ENCODE results near the gene TCTN2. TPM values are rescaled to one million over a fixed set of nuclear protein-coding genes. Genes with fewer than 3 reads are reported as not detected.

The TCTN2 gene
- total RNA-seq, 2 donors from 2014 or later: 3.7 to 4.6 TPM

- DNase-seq (ENCODE audit: low spot score): no peak
- Histone ChIP-seq H3K27ac (no peak overlapping the region), H3K4me3 (no peak overlapping the region), H3K9me3 (no peaks in the 10 kb centered on the region), H3K36me3 (peaks cover 51% of the 10 kb centered on the region), H3K4me1 (no peaks in the 10 kb centered on the region), H3K27me3 (no peaks in the 10 kb centered on the region)
- TF ChIP-seq CTCF (IDR thresholded peaks at IDR 0.05): no peak
Measured at GRCh38 chr12:123750159-123750656, 79.3 kb downstream of the TCTN2 start.

- Histone ChIP-seq H3K4me3 (no peak overlapping the region), H3K27me3 (no peaks in the 10 kb centered on the region), H3K27ac (no peak overlapping the region), H3K9me3 (no peaks in the 10 kb centered on the region), H3K4me1 (no peaks in the 10 kb centered on the region), H3K36me3 (peaks cover 54% of the 10 kb centered on the region)
- TF ChIP-seq CTCF (IDR thresholded peaks at IDR 0.05): no peak
- DNase-seq (ENCODE audit: low spot score): no peak
Measured at GRCh38 chr12:123752046-123752445, 81.1 kb downstream of the TCTN2 start.

GRCh38 chr12:123754041-123754772, 83.3 kb downstream of the TCTN2 start:
- Histone ChIP-seq H3K9me3 (no peaks in the 10 kb centered on the region), H3K4me1 (no peaks in the 10 kb centered on the region), H3K27me3 (no peaks in the 10 kb centered on the region), H3K27ac (no peak overlapping the region), H3K4me3 (no peak overlapping the region), H3K36me3 (peaks cover 62% of the 10 kb centered on the region)
- TF ChIP-seq CTCF (IDR thresholded peaks at IDR 0.05): no peak
- no peak for DNase-seq (ENCODE audit: low spot score)

- DNase-seq (ENCODE audit: low spot score): no peak
- Histone ChIP-seq H3K4me3 (no peak overlapping the region), H3K27me3 (peaks cover 0 to 8% of the 10 kb centered on the region in 2 donors), H3K27ac (no peak overlapping the region), H3K4me1 (peaks cover 0 to 8% of the 10 kb centered on the region in 2 donors), H3K36me3 (peaks cover 48% of the 10 kb centered on the region), H3K9me3 (no peaks in the 10 kb centered on the region)
- TF ChIP-seq CTCF (IDR thresholded peaks at IDR 0.05): no peak
Measured at GRCh38 chr12:123757561-123757960, 86.6 kb downstream of the TCTN2 start.

Other genes starting within 250 kb of the TCTN2 start
- gene RILPL2, start 234.4 kb upstream of the TCTN2 start, total RNA-seq: 1 to 10 TPM; 3.1 to 4.6 TPM
- 10 to 100 TPM; 17.4 to 18.4 TPM for gene SNRNP35, start 213.0 kb upstream of the TCTN2 start, total RNA-seq
- gene RILPL1, start 137.4 kb upstream of the TCTN2 start, total RNA-seq: 100 to 1,000 TPM in 1 of 2 donors, 10 to 100 TPM in 1; 93.1 to 130 TPM
- gene TMED2, start 86.6 kb upstream of the TCTN2 start, total RNA-seq: 100 to 1,000 TPM; 127 to 163 TPM
- 1 to 10 TPM; 7.2 to 7.5 TPM for gene DDX55, start 69.0 kb upstream of the TCTN2 start, total RNA-seq
- gene EIF2B1, start 37.4 kb upstream of the TCTN2 start, total RNA-seq: 10 to 100 TPM; 60.0 to 65.9 TPM
- 1 to 10 TPM; 7.6 to 8.4 TPM for gene GTF2H3, start 37.3 kb upstream of the TCTN2 start, total RNA-seq
- gene ATP6V0A2, start 41.2 kb downstream of the TCTN2 start, total RNA-seq: 10 to 100 TPM; 11.6 to 14.0 TPM
- under 1 TPM in 1 of 2 donors, not detected in 1; 0.11 TPM for gene DNAH10, start 91.2 kb downstream of the TCTN2 start, total RNA-seq

All from right atrium auricular region (tissue), 2 donors.